ENCODE results near the gene YWHAH. TPM values are rescaled to one million over a fixed set of nuclear protein-coding genes. Genes with fewer than 3 reads are reported as not detected.

YWHAH gene
- total and polyA plus RNA-seq, 9 of the 15 experiments (the other 6 are each of a cell fraction or from before 2014, with no cell fraction given) = 32.0 to 177 (median 114) TPM

GRCh38 chr22:31953261-31953660 is 8.9 kb downstream of the YWHAH start:
- FAIRE-seq = no peak
- H3K79me2 ChIP-seq (ENCODE audit: control insufficient read depth, insufficient read depth, low read length) = peaks cover 81% of the 10 kb centered on the region

More at GRCh38 chr22:31953261-31953660, 8.9 kb downstream of the YWHAH start:
- Histone ChIP-seq H3K27ac (ENCODE audit: extremely low read depth, low read depth, low read length) (no peak overlapping the region), H3K9ac (ENCODE audit: insufficient read depth in 1 of 2, low read depth in 2 of 2, low read length in 2 of 2) (no peak overlapping the region), H3K9me3 (replicated peaks; ENCODE audit: control insufficient read depth, insufficient read depth, low read depth, low read length) (no peaks in the 10 kb centered on the region), H3K27me3 (ENCODE audit: control insufficient read depth in 2 of 2, insufficient read depth in 2 of 2, low read length in 2 of 2) (no peaks in the 10 kb centered on the region), H3K4me1 (replicated peaks in 1 of 2; ENCODE audit: control insufficient read depth in 2 of 2, insufficient read depth in 2 of 2, low read length in 2 of 2) (peaks cover 4 to 13% of the 10 kb centered on the region in 2 experiments; a peak in 3 of 5 replicates), H3K4me3 (no peak overlapping the region), H4K20me1 (replicated peaks; ENCODE audit: control insufficient read depth, insufficient read depth, low read length) (peaks cover 45% of the 10 kb centered on the region), H3K4me2 (ENCODE audit: insufficient read depth, low read length) (no peak overlapping the region), H2AFZ (ENCODE audit: low read depth, low read length) (no peak overlapping the region), H3K36me3 (ENCODE audit: control insufficient read depth, insufficient read depth, low read length) (peaks cover 95% of the 10 kb centered on the region), H3K9me1 (ENCODE audit: control insufficient read depth, insufficient read depth, low read length) (peaks cover 14% of the 10 kb centered on the region)
- in situ Hi-C loops (cut with MboI) (no loop called here), intact Hi-C loops (cut with micrococcal nuclease) (no loop called here)
- BruUV-seq (replicated peaks) = no TSS peak
- TF ChIP-seq CEBPZ (IDR thresholded peaks at IDR 0.05; ENCODE audit: borderline replicate concordance, low read depth, low read length) (no peak), CXXC5 (CRISPR knock-in tag; IDR thresholded peaks at IDR 0.05) (no peak), TSC22D4 (tag; IDR thresholded peaks at IDR 0.05) (no peak), ZSCAN32 (CRISPR knock-in tag; IDR thresholded peaks at IDR 0.05) (no peak), STAT5B (CRISPR knock-in tag; IDR thresholded peaks at IDR 0.05) (no peak), FOS (IDR thresholded peaks at IDR 0.05; ENCODE audit: extremely low read depth, insufficient read length) (no peak), ZNF830 (CRISPR knock-in tag; IDR thresholded peaks at IDR 0.05) (no peak), EGR1 (conservative IDR thresholded peaks at IDR 0.05) (no peak), ZBTB49 (CRISPR knock-in tag; IDR thresholded peaks at IDR 0.05; ENCODE audit: borderline replicate concordance) (no peak), SAFB (IDR thresholded peaks at IDR 0.05; ENCODE audit: borderline replicate concordance, low read depth, low read length) (no peak), ZNF589 (CRISPR knock-in tag; IDR thresholded peaks at IDR 0.05; ENCODE audit: low read depth) (no peak), FUS (optimal IDR thresholded peaks at IDR 0.05; ENCODE audit: low read depth, low read length) (no peak), RBM15 (IDR thresholded peaks at IDR 0.05; ENCODE audit: insufficient read depth, low read length) (no peak), RB1 (IDR thresholded peaks at IDR 0.05; ENCODE audit: low read depth) (no peak), SMAD1 (IDR thresholded peaks at IDR 0.05; ENCODE audit: low read depth, low read length, partially characterized antibody) (no peak), E2F6 (IDR thresholded peaks at IDR 0.05; ENCODE audit: borderline replicate concordance in 1 of 2, extremely low read depth in 1 of 2, insufficient read depth in 1 of 2, insufficient read length in 1 of 2, low read depth in 1 of 2, low read length in 1 of 2, poor library complexity in 1 of 2, severe bottlenecking in 1 of 2) (no peak), CSDE1 (IDR thresholded peaks at IDR 0.05) (no peak)
- ATAC-seq = no peak
- DNase-seq (ENCODE audit: extremely low read depth in 1 of 4, low spot score in 3 of 4) = no peak
- WGBS (ENCODE audit: insufficient coverage, low coverage, missing lambda C conversion rate) = 85% methylated on average over 3 of the region's 3 CpGs
- ChIA-PET CTCF (ENCODE audit: low intra/inter-chr PET ratio) (no interaction called here), POLR2A (interaction anchor here (1.1 kb wide), 1 partner anchor 9 kb away, joined by 5 read pairs; no protein-coding TSS in a partner anchor)
